D721Med (cell line): ENCODE results near the gene BMERB1.
"Not testable (repeated sequence)": the region's sequence is repeated elsewhere in the genome, so short reads cannot be mapped to it uniquely, and the experiment has no call there.

Experiments used
- DNase-seq: peaks from one replicate; pipeline ENCODE4 v3.0.0; 2011; ENCODE audit warnings: low spot score; ENCODE audit not compliant: insufficient read length
- FAIRE-seq: peaks from 2 replicates; lab custom pipeline; 2011; peaks lifted over from hg19 to GRCh38; lab: Jason Lieb, UNC
- TF ChIP-seq, protein P1 (sequence below): IDR thresholded peaks from 2 replicates; pipeline ENCODE4 v1.5.1; 2012; ENCODE audit warnings: mild to moderate bottlenecking, control low read depth; ENCODE audit not compliant: insufficient read depth; ENCODE audit errors: missing control alignments

BMERB1 gene

DNA sequence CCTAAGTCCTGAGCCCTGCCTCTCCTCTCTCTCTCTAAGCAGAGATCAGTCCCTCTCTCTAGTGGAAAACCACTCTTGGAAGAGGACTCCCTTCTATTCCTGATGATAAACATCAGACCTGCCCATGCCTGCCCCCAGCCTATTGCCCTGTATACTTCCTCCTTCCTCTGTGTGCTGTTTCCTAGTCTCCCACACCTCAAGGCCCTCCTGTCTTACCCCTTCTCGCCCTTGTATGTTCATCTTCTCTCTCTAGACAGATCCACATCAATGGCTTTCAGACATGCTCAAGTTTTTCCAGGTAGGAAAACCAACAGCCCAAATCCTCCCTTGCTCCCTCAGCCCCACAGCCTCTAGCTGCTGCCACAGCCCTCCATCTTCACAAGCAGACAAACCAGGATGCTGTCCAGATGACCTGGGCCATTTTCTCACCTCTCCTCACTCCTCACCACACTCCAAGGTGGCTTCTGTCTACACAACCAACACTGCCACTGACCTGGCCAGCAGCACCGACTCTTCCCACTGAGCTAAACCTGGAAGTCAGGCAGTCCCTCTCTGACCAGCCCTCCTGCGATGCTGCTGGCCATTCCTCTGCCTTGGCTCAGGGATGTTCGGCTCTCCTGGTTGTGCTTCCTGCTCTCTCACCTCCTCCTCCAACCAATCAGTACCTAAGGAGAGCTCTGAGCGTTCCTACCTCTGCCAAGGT, 172.3 kb downstream of the BMERB1 start:
- TF ChIP-seq, protein P1, sequence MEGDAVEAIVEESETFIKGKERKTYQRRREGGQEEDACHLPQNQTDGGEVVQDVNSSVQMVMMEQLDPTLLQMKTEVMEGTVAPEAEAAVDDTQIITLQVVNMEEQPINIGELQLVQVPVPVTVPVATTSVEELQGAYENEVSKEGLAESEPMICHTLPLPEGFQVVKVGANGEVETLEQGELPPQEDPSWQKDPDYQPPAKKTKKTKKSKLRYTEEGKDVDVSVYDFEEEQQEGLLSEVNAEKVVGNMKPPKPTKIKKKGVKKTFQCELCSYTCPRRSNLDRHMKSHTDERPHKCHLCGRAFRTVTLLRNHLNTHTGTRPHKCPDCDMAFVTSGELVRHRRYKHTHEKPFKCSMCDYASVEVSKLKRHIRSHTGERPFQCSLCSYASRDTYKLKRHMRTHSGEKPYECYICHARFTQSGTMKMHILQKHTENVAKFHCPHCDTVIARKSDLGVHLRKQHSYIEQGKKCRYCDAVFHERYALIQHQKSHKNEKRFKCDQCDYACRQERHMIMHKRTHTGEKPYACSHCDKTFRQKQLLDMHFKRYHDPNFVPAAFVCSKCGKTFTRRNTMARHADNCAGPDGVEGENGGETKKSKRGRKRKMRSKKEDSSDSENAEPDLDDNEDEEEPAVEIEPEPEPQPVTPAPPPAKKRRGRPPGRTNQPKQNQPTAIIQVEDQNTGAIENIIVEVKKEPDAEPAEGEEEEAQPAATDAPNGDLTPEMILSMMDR, result no peak
- no peak for FAIRE-seq
- no peak for DNase-seq

DNA sequence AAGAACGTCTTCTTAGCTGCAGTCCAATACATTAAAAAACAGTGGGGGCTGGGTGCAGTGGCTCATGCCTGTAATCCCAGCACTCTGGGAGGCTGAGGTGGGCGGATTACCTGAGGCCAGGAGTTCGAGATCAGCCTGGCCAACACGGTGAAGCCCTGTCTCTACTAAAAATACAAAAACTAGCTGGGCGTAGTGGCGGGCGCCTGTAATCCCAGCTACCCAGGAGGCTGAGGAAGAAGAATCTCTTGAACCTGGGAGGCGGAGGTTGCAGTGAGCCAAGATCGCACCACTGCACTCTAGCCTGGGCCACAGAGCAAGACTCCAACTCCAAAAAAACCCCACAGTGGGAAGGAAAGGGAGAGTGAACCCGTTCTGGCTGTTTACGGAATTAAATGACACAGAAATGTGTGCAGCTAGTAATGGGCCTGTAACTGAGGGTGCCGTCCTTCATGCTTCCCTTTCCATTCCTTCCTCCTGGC, 172.9 kb downstream of the BMERB1 start:
- not testable (repeated sequence) for FAIRE-seq, DNase-seq

DNA sequence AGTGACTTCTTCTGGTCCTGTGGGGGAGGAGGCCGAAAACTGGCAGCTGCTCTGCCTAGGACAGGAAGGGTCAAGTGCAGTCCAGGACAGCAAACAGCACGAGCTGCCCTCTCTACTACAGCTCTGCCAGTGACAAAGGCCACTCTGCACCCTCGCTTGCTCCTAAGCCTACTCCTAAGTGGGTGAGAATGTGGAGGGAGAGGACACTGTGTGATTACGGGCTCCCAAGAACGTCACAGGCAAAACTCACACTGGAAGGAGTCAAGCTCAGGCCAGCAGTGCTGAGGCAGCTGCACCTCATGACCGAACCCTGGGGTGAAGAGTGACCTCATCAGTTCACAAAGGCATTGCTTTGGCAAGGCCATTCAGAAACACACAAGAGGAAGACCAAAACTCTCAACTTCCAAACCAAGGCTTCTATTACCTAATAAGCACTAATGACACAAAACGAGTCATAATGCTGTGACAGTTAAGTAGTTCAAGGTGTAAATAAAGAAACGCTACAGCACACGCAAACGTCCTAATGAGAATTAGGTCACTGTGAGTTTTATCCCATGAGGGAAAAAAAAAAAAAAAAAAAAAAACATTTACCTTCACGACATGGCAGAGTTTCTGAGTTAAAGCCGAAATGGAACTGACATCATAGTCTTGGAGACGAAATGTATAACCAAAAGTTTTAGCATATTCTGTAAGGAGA, 173.5 kb downstream of the BMERB1 start:
- FAIRE-seq (no peak), DNase-seq (no peak)
- TF ChIP-seq, protein P1, result no peak

DNA sequence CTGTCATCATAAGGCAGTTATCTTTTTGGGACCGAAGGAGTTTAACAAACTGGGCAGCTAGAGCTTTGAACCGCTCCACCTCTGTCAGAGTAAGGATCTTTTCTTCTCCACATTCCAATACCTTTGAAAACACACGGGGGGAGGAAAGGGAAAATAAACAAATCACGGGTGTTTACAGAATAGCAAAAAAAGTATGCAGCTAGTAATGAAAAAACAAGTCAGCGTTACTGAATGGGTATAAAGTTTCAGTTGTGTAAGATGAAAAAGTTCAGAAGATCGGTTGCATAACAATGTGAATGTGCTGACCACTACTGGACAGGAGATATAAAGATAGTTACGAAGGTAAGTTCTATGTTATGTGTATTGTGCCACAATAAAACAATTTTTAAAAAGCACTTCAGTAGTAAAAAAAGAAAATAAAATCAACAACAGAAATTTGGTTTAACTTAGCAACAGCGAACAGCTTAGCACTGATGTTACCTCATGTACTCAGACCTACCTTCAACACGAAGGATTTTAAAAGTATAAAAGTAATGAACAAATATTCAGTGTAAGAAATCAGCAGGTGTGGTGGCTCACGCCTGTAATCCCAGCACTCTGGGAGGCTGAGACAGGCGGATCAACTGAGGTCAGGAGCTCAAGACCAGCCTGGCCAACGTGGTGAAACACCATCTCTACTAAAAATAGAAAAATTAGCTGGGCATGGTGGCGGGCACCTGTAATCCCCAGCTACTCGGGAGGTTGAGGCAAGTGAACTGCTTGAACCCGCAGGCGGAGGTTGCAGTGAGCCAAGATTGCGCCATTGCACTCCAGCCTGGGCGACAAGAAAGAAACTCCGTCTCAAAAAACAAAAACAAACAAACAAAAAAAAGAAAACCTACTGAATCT, 174.3 kb downstream of the BMERB1 start:
- no peak for FAIRE-seq
- TF ChIP-seq, protein P1, result no peak
- no peak for DNase-seq

DNA sequence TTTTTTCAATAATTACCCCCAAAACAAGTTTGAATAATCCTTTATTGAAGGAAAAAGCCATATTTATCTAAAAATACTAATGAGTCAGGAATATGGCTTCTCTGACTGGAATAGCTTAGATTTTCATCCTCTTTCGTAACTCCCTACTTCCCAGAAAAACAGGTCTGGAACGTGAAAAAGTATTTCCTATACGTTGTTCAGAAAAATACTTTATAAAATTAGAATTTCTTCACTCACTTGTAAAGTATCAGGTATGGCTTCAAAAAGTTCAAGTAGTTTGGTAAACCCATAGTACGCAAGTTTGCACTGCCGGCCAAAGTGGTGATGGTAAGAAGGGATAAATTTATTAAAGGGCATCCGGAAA, 174.9 kb downstream of the BMERB1 start:
- FAIRE-seq, result no peak
- TF ChIP-seq, protein P1, result no peak

DNA sequence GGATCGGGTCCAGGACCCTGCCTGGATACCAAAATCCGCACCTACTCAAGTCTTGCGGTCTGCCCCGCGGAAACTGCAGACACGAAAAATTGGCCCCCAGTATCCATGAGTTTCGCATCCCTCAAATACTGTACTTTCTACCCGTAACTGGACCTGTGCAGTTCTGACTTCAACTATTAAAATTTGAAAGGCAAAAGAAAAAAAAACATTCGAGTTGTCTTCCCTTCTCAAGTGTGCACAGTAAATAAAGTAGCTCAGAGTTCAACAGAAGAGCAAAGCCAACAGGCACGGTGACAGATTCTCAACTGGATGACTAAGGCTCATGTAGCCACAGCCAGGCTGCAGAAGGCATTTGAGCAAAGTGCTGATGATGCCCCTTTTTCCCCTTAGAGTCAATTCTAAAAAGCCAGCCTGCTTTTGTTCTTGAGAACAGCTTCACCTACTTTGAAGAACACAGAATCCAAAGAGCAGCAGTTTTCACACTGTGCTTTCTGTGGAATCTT, 176.0 kb downstream of the BMERB1 start:
- TF ChIP-seq, protein P1, result no peak
- FAIRE-seq (no peak), DNase-seq (no peak)

More for the DNA sequence above, 174.9 kb downstream of the BMERB1 start:
- DNase-seq, result no peak

DNA sequence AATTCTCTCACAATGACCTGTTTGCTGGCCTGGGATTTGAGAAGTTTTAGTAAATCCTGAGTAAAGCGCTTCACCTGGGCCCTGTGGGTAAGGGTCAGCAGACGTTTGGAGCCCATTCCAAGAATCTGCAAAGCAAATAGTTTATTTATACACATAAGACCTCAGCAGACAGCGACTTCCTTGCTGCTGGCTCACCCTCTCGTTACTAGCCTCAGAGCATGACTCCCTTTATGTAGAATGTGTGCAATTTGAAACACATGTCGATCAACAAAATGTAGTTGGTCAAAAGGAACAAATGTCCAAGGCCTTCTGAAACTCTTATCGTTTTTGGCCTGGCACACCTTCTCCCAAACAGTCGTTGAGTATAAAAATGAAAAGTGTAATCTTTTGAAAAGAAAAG, 177.2 kb downstream of the BMERB1 start:
- DNase-seq (no peak), FAIRE-seq (no peak)
- TF ChIP-seq, protein P1, result no peak
